Parathyroid adenoma (tissue), 2 donors: ENCODE measurements around the gene LIFR.
A peak's percentile ranks its signal among the peaks of the same experiment; 100 is the strongest.

Source experiments
- H2AFZ ChIP-seq: fragments of 300-600 bp; sonication (generic); one replicate; pipeline ENCODE4 v1.7.0; 2017; ENCODE audit warnings: antibody characterized with exemption, mild to moderate bottlenecking
- H3K27ac ChIP-seq: fragments of 300-600 bp; sonication (generic); one replicate; pipeline ENCODE4 v1.7.0; 2017
- H3K27me3 ChIP-seq: fragments of 300-600 bp; sonication (generic); one replicate; pipeline ENCODE4 v1.7.0; 2017; ENCODE audit warnings: low read length; ENCODE audit not compliant: control insufficient read depth, insufficient read depth
- H3K36me3 ChIP-seq: fragments of 300-600 bp; sonication (generic); one replicate; pipeline ENCODE4 v1.7.0; 2017; ENCODE audit warnings: low read length; ENCODE audit not compliant: control insufficient read depth, insufficient read depth
- H3K4me1 ChIP-seq: fragments of 300-600 bp; sonication (generic); one replicate; pipeline ENCODE4 v1.7.0; 2017; ENCODE audit warnings: control low read depth
- H3K4me2 ChIP-seq: fragments of 300-600 bp; sonication (generic); one replicate; pipeline ENCODE4 v1.7.0; 2017; ENCODE audit warnings: low read length
- H3K4me3 ChIP-seq: fragments of 300-600 bp; sonication (generic); one replicate; pipeline ENCODE4 v1.7.0; 2017; ENCODE audit warnings: low read depth, low read length
- H3K79me2 ChIP-seq: fragments of 300-600 bp; sonication (generic); one replicate; pipeline ENCODE4 v1.7.0; 2017; ENCODE audit warnings: control low read depth
- H3K9ac ChIP-seq: fragments of 300-600 bp; sonication (generic); one replicate; pipeline ENCODE4 v1.7.0; 2017; ENCODE audit warnings: mild to moderate bottlenecking
- H3K9me3 ChIP-seq: fragments of 300-600 bp; sonication (generic); one replicate; pipeline ENCODE4 v1.7.0; 2017; ENCODE audit warnings: low read length; ENCODE audit not compliant: control insufficient read depth
- CTCF ChIP-seq: fragments of 300-600 bp; sonication (generic); IDR thresholded peaks from one replicate; pipeline ENCODE4 v1.7.0; 2017; ENCODE audit warnings: antibody characterized with exemption, mild to moderate bottlenecking
- donor health status: primary hyperparathyroidism.

The LIFR gene

GRCh38 chr5:38535248-38535750, 21.1 kb downstream of the LIFR start:
- Histone ChIP-seq H3K9me3 (no peaks in the 10 kb centered on the region), H3K27me3 (no peaks in the 10 kb centered on the region), H3K4me1 (peaks cover 42% of the 10 kb centered on the region), H3K9ac (no peak overlapping the region), H3K4me3 (no peak overlapping the region), H3K36me3 (no peaks in the 10 kb centered on the region), H3K27ac (no peak overlapping the region), H3K4me2 (no peak overlapping the region), H2AFZ (no peak overlapping the region), H3K79me2 (peaks cover 23% of the 10 kb centered on the region)
- TF ChIP-seq CTCF, result no peak

- Histone ChIP-seq H3K36me3 (no peaks in the 10 kb centered on the region), H2AFZ (no peak overlapping the region), H3K4me2 (no peak overlapping the region), H3K9me3 (no peaks in the 10 kb centered on the region), H3K79me2 (peaks cover 20% of the 10 kb centered on the region), H3K4me1 (peaks cover 42% of the 10 kb centered on the region), H3K27me3 (no peaks in the 10 kb centered on the region), H3K4me3 (no peak overlapping the region), H3K9ac (no peak overlapping the region), H3K27ac (no peak overlapping the region)
- TF ChIP-seq CTCF, result no peak
Measured at GRCh38 chr5:38534156-38534453, 22.3 kb downstream of the LIFR start.

GRCh38 chr5:38533286-38534155, 22.9 kb downstream of the LIFR start:
- no peaks in the 10 kb centered on the region for H3K36me3 ChIP-seq
- no peak overlapping the region for H3K4me2 ChIP-seq
- no peak overlapping the region for H3K27ac ChIP-seq
- H3K4me3 ChIP-seq, result no peak overlapping the region
- no peaks in the 10 kb centered on the region for H3K27me3 ChIP-seq
- no peaks in the 10 kb centered on the region for H3K9me3 ChIP-seq
- no peak overlapping the region for H3K9ac ChIP-seq
- TF ChIP-seq CTCF, result no peak
- no peak overlapping the region for H2AFZ ChIP-seq
- H3K4me1 ChIP-seq, result peaks cover 44% of the 10 kb centered on the region
- H3K79me2 ChIP-seq, result peaks cover 19% of the 10 kb centered on the region

GRCh38 chr5:38532165-38532669, 24.2 kb downstream of the LIFR start:
- no peak for TF ChIP-seq CTCF
- Histone ChIP-seq H3K9ac (no peak overlapping the region), H3K9me3 (no peaks in the 10 kb centered on the region), H3K4me2 (peak overlapping the region; percentile 16), H3K27ac (peak overlapping the region; percentile 73), H3K36me3 (no peaks in the 10 kb centered on the region), H3K27me3 (no peaks in the 10 kb centered on the region), H2AFZ (peak overlapping the region; percentile 77), H3K79me2 (peaks cover 13% of the 10 kb centered on the region), H3K4me3 (no peak overlapping the region), H3K4me1 (peaks cover 46% of the 10 kb centered on the region)
